ENCODE results near the gene CFAP410. TPM values are rescaled to one million over a fixed set of nuclear protein-coding genes. Genes with fewer than 3 reads are reported as not detected.

The CFAP410 gene
- total RNA-seq, 1 experiment from 2014 or later: 44.5 TPM

GRCh38 chr21:44295163-44295573 lies 44.0 kb downstream of the CFAP410 start:
- H3K4me1 ChIP-seq (replicated peaks): peaks cover 14% of the 10 kb centered on the region
- no peak overlapping the region for H3K4me3 ChIP-seq
- no peak for DNase-seq (ENCODE audit: low read depth in 1 of 2, low spot score in 2 of 2)
- no peak overlapping the region for H3K27ac ChIP-seq
- H3K9me3 ChIP-seq (replicated peaks): no peaks in the 10 kb centered on the region
- no peaks in the 10 kb centered on the region for H3K27me3 ChIP-seq (replicated peaks)
- H3K36me3 ChIP-seq: peaks cover under 1% of the 10 kb centered on the region; the same call in 1 of the 2 replicates

GRCh38 chr21:44294391-44295162 lies 44.6 kb downstream of the CFAP410 start:
- Histone ChIP-seq H3K9me3 (replicated peaks) (no peaks in the 10 kb centered on the region), H3K27ac (no peak overlapping the region), H3K27me3 (replicated peaks) (no peaks in the 10 kb centered on the region), H3K36me3 (no peaks in the 10 kb centered on the region), H3K4me3 (no peak overlapping the region), H3K4me1 (replicated peaks) (peaks cover 12% of the 10 kb centered on the region)
- DNase-seq (ENCODE audit: low read depth in 1 of 2, low spot score in 2 of 2): no peak

GRCh38 chr21:44293551-44294231 lies 45.5 kb downstream of the CFAP410 start:
- DNase-seq (ENCODE audit: low read depth in 1 of 2, low spot score in 2 of 2): no peak
- H3K4me1 ChIP-seq (replicated peaks): peaks cover 5% of the 10 kb centered on the region
- H3K27me3 ChIP-seq (replicated peaks): no peaks in the 10 kb centered on the region
- no peak overlapping the region for H3K27ac ChIP-seq
- no peak overlapping the region for H3K4me3 ChIP-seq
- no peaks in the 10 kb centered on the region for H3K9me3 ChIP-seq (replicated peaks)
- H3K36me3 ChIP-seq: no peaks in the 10 kb centered on the region

GRCh38 chr21:44292812-44293195 lies 46.4 kb downstream of the CFAP410 start:
- H3K36me3 ChIP-seq: no peaks in the 10 kb centered on the region
- H3K9me3 ChIP-seq (replicated peaks): no peaks in the 10 kb centered on the region
- H3K27ac ChIP-seq: no peak overlapping the region
- DNase-seq (ENCODE audit: low read depth in 1 of 2, low spot score in 2 of 2): no peak
- no peaks in the 10 kb centered on the region for H3K27me3 ChIP-seq (replicated peaks)
- no peak overlapping the region for H3K4me3 ChIP-seq
- peaks cover 4% of the 10 kb centered on the region for H3K4me1 ChIP-seq (replicated peaks)

GRCh38 chr21:44291936-44292811 lies 47.0 kb downstream of the CFAP410 start:
- DNase-seq (ENCODE audit: low read depth in 1 of 2, low spot score in 2 of 2): no peak

GRCh38 chr21:44291078-44291935 lies 47.9 kb downstream of the CFAP410 start:
- no peak for DNase-seq (ENCODE audit: low read depth in 1 of 2, low spot score in 2 of 2)
- H3K4me1 ChIP-seq (replicated peaks): no peaks in the 10 kb centered on the region
- H3K4me3 ChIP-seq: no peak overlapping the region
- H3K9me3 ChIP-seq (replicated peaks): no peaks in the 10 kb centered on the region
- H3K27me3 ChIP-seq (replicated peaks): no peaks in the 10 kb centered on the region
- H3K36me3 ChIP-seq: no peaks in the 10 kb centered on the region
- no peak overlapping the region for H3K27ac ChIP-seq

More at GRCh38 chr21:44291936-44292811, 47.0 kb downstream of the CFAP410 start:
- Histone ChIP-seq H3K27me3 (replicated peaks) (no peaks in the 10 kb centered on the region), H3K4me1 (replicated peaks) (no peaks in the 10 kb centered on the region), H3K4me3 (no peak overlapping the region), H3K27ac (no peak overlapping the region), H3K36me3 (no peaks in the 10 kb centered on the region), H3K9me3 (replicated peaks) (no peaks in the 10 kb centered on the region)

- Histone ChIP-seq H3K27ac (no peak overlapping the region), H3K9me3 (replicated peaks) (no peaks in the 10 kb centered on the region; the same call in 1 of the 2 replicates), H3K36me3 (no peaks in the 10 kb centered on the region), H3K4me1 (replicated peaks) (peaks cover 4% of the 10 kb centered on the region), H3K27me3 (replicated peaks) (0 out of 2 replicates have a peak, but pooled peaks cover 2% of the 10 kb centered on the region), H3K4me3 (no peak overlapping the region)
- no peak for DNase-seq (ENCODE audit: low read depth in 1 of 2, low spot score in 2 of 2)
These were observed 48.7 kb downstream of the CFAP410 start for GRCh38 chr21:44290327-44291077.

GRCh38 chr21:44289381-44290010 lies 49.7 kb downstream of the CFAP410 start:
- no peak overlapping the region for H3K27ac ChIP-seq
- H3K36me3 ChIP-seq: no peaks in the 10 kb centered on the region
- no peaks in the 10 kb centered on the region; the same call in 1 of the 2 replicates for H3K9me3 ChIP-seq (replicated peaks)
- 0 out of 2 replicates have a peak, but pooled peaks cover 4% of the 10 kb centered on the region for H3K27me3 ChIP-seq (replicated peaks)
- no peak overlapping the region for H3K4me3 ChIP-seq
- DNase-seq (ENCODE audit: low read depth in 1 of 2, low spot score in 2 of 2): no peak
- peaks cover 7% of the 10 kb centered on the region for H3K4me1 ChIP-seq (replicated peaks)

- 0 out of 2 replicates have a peak, but pooled peaks cover 4% of the 10 kb centered on the region for H3K27me3 ChIP-seq (replicated peaks)
- H3K4me1 ChIP-seq (replicated peaks): peaks cover 7% of the 10 kb centered on the region
- no peaks in the 10 kb centered on the region; the same call in 1 of the 2 replicates for H3K9me3 ChIP-seq (replicated peaks)
- H3K4me3 ChIP-seq: no peak overlapping the region
- H3K36me3 ChIP-seq: no peaks in the 10 kb centered on the region
- no peak for DNase-seq (ENCODE audit: low read depth in 1 of 2, low spot score in 2 of 2)
- no peak overlapping the region for H3K27ac ChIP-seq
These were observed 50.7 kb downstream of the CFAP410 start for GRCh38 chr21:44288251-44289110.

GRCh38 chr21:44286716-44287632 lies 52.2 kb downstream of the CFAP410 start:
- Histone ChIP-seq H3K9me3 (replicated peaks) (no peaks in the 10 kb centered on the region; the same call in 1 of the 2 replicates), H3K27me3 (replicated peaks) (0 out of 2 replicates have a peak, but pooled peaks cover 4% of the 10 kb centered on the region), H3K36me3 (no peaks in the 10 kb centered on the region), H3K4me1 (replicated peaks) (peaks cover 7% of the 10 kb centered on the region), H3K4me3 (no peak overlapping the region), H3K27ac (no peak overlapping the region)
- no peak for DNase-seq (ENCODE audit: low read depth in 1 of 2, low spot score in 2 of 2)

Data from SJSA1 (cell line).